Measurements from ENCODE around the gene SPOP. TPM values are rescaled to one million over a fixed set of nuclear protein-coding genes. Genes with fewer than 3 reads are reported as not detected.

Gene SPOP
- total and polyA plus RNA-seq, 2 experiments from 2014 or later: 13.9 to 18.6 TPM

GRCh38 chr17:49572806-49573420 lies 105.0 kb downstream of the SPOP start:
- no peak for ATAC-seq
- Histone ChIP-seq H4K20me1 (replicated peaks; ENCODE audit: insufficient read depth) (no peaks in the 10 kb centered on the region; the same call in 1 of the 2 replicates), H3K4me3 (no peak overlapping the region), H2AFZ (no peak overlapping the region), H3K79me2 (replicated peaks; ENCODE audit: insufficient read depth) (no peaks in the 10 kb centered on the region), H3K4me2 (no peak overlapping the region), H3K27me3 (ENCODE audit: insufficient read depth) (peaks cover 31% of the 10 kb centered on the region), H3K4me1 (ENCODE audit: insufficient read depth) (peaks cover 16% of the 10 kb centered on the region), H3F3A (replicated peaks; ENCODE audit: low read depth) (peaks cover 14% of the 10 kb centered on the region), H3K36me3 (ENCODE audit: insufficient read depth) (no peaks in the 10 kb centered on the region), H3K27ac (ENCODE audit: low read depth) (no peak overlapping the region), H3K9me2 (ENCODE audit: insufficient read depth) (no peaks in the 10 kb centered on the region)
- DNase-seq (ENCODE audit: low spot score): no peak
- TF ChIP-seq CTCF (conservative IDR thresholded peaks at IDR 0.05; ENCODE audit: low read depth in 2 of 2) (no peak), ETS1 (IDR thresholded peaks at IDR 0.05) (no peak), ZNF462 (CRISPR knock-in tag; IDR thresholded peaks at IDR 0.05) (no peak), EZH2phosphoT487 (IDR thresholded peaks at IDR 0.05; ENCODE audit: unreplicated experiment) (no peak), EZH2 (IDR thresholded peaks at IDR 0.05; ENCODE audit: low read depth, unreplicated experiment) (no peak), CREB1 (CRISPR knock-in tag; IDR thresholded peaks at IDR 0.05; ENCODE audit: low read depth) (no peak), POLR2AphosphoS5 (IDR thresholded peaks at IDR 0.05; ENCODE audit: low read depth) (no peak), NANOG (IDR thresholded peaks at IDR 0.05; ENCODE audit: borderline replicate concordance) (no peak), REST (IDR thresholded peaks at IDR 0.05; ENCODE audit: unreplicated experiment) (no peak), STAT1 (IDR thresholded peaks at IDR 0.05; ENCODE audit: unreplicated experiment) (no peak), ZNF114 (CRISPR knock-in tag; IDR thresholded peaks at IDR 0.05) (no peak), JUNB (IDR thresholded peaks at IDR 0.05; ENCODE audit: unreplicated experiment) (no peak), ZNF331 (CRISPR knock-in tag; IDR thresholded peaks at IDR 0.05; ENCODE audit: low read depth) (no peak)
- Mint-ChIP-seq H3K9me3 (no peaks in the 10 kb centered on the region), H3K4me1 (peaks cover 31% of the 10 kb centered on the region), H3K4me3 (no peak overlapping the region; the same call in 2 of the 3 replicates), H3K27ac (no peak overlapping the region), H3K36me3 (ENCODE audit: low read depth) (no peaks in the 10 kb centered on the region), H3K27me3 (ENCODE audit: insufficient read depth, low read depth, poor library complexity) (peaks cover 31% of the 10 kb centered on the region)

Data from GM23338 (cell line).